Mammary epithelial cell (primary cell): Measurements from ENCODE around the gene MCM3AP.

Experiments
- EZH2 ChIP-seq: IDR thresholded peaks from 2 replicates; pipeline ENCODE4 v1.6.1; 2012; ENCODE audit warnings: low read length, inconsistent platforms, borderline replicate concordance
- TF ChIP-seq, protein P1 (sequence below), 2 donors: IDR thresholded peaks in 1 of 2; conservative IDR thresholded peaks in 1 of 2; 2 replicates each; pipeline ENCODE4 v1.5.1; 2011 to 2012; ENCODE audit warnings: inconsistent platforms in 2 of 2, low read length in 2 of 2, mild to moderate bottlenecking in 2 of 2, control low read depth in 1 of 2, low read depth in 1 of 2; ENCODE audit not compliant: insufficient read depth in 1 of 2; ENCODE audit errors: extremely low read depth in 1 of 2

DNA sequence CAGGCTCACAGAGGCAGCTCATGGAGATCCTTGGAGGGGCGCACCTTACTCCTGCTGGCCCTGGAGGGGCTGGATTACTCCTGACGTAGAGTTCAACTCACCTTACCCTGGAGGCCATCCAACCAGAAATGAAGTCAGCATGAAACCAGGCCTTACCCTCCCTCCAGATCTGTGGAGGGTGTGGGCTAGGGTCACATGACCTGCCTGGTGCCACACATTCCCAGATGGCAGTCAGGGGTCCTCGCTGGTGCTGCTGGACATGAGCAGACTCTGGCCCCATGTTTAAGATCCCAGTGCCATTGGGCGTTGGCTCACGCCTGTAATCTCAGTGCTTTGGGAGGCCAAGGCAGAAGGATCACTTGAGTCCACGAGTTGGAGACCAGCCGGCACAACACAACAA is 33.8 kb upstream of the MCM3AP start:
- TF ChIP-seq, protein P1, sequence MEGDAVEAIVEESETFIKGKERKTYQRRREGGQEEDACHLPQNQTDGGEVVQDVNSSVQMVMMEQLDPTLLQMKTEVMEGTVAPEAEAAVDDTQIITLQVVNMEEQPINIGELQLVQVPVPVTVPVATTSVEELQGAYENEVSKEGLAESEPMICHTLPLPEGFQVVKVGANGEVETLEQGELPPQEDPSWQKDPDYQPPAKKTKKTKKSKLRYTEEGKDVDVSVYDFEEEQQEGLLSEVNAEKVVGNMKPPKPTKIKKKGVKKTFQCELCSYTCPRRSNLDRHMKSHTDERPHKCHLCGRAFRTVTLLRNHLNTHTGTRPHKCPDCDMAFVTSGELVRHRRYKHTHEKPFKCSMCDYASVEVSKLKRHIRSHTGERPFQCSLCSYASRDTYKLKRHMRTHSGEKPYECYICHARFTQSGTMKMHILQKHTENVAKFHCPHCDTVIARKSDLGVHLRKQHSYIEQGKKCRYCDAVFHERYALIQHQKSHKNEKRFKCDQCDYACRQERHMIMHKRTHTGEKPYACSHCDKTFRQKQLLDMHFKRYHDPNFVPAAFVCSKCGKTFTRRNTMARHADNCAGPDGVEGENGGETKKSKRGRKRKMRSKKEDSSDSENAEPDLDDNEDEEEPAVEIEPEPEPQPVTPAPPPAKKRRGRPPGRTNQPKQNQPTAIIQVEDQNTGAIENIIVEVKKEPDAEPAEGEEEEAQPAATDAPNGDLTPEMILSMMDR (conservative IDR thresholded peaks at IDR 0.05 in 1 of 2, IDR thresholded peaks at IDR 0.05 in 1 of 2; ENCODE audit: extremely low read depth in 1 of 2, insufficient read depth in 1 of 2, low read depth in 1 of 2, low read length in 2 of 2) = no peak
- TF ChIP-seq EZH2 = no peak
